HepG2 (cell line): ENCODE measurements around the gene FLYWCH1. TPM values are rescaled to one million over a fixed set of nuclear protein-coding genes. Genes with fewer than 3 reads are reported as not detected.

Experiments used
- ATAC-seq: fragments of 200-7000 bp; cut with Tn5 transposase; 3 replicates; pipeline ENCODE4 v1.9.1; 2020; ENCODE audit warnings: mild to moderate bottlenecking, moderate library complexity
- BruUV-seq: library from RNA; stranded (reverse); fragments of 400-500 nt; replicated peaks from 2 replicates; lab custom pipeline; 2021; lab: Mats Ljungman, UMichigan
- CTCF ChIA-PET: fragments of 300-600 bp; formaldehyde crosslinking; extraction: SDS; loops from one replicate; lab custom pipeline; 2021; ENCODE audit warnings: low total read pairs, inconsistent platforms, low intra/inter-chr PET ratio; lab: Yijun Ruan, JAX
- POLR2A ChIA-PET: fragments of 350-600 bp; sonication (Branson Sonifier 250); formaldehyde crosslinking; loops from one replicate; lab custom pipeline; 2020; ENCODE audit warnings: antibody characterized with exemption, inconsistent platforms; lab: Yijun Ruan, JAX
- DNase-seq: peaks from one replicate; pipeline ENCODE4 v3.0.0-alpha.2; 2015; ENCODE audit warnings: low spot score
- FAIRE-seq: peaks from 3 replicates; lab custom pipeline; 2011; peaks lifted over from hg19 to GRCh38; lab: Jason Lieb, UNC
- H2AFZ ChIP-seq: one replicate; pipeline ENCODE4 v1.6.1; 2011; ENCODE audit warnings: low read length, inconsistent platforms
- H3K27ac ChIP-seq: fragments of 300-600 bp; 3 replicates; pipeline ENCODE4 v1.8.0; 2011; ENCODE audit warnings: mixed run types, mild to moderate bottlenecking, mixed read lengths, low read length, inconsistent platforms; ENCODE audit not compliant: insufficient read depth; ENCODE audit errors: extremely low read length
- H3K27me3 ChIP-seq, 2 experiments: fragments of 200-600 bp in 1 of 2; 2 replicates in 1 of 2; 3 replicates in 1 of 2; pipeline versions ENCODE4 v1.6.0 to v1.8.0; 2011; ENCODE audit warnings: low read length in 2 of 2, mild to moderate bottlenecking in 2 of 2, moderate library complexity in 2 of 2, inconsistent platforms in 1 of 2; ENCODE audit not compliant: insufficient read depth in 2 of 2, control insufficient read depth in 1 of 2
- H3K36me3 ChIP-seq, 2 experiments: fragments of 200-600 bp in 1 of 2; replicated peaks in 1 of 2; 2 replicates in 1 of 2; 3 replicates in 1 of 2; pipeline versions ENCODE4 v1.5.1 to v1.8.0; 2011; ENCODE audit warnings: low read length in 2 of 2, inconsistent platforms in 1 of 2; ENCODE audit not compliant: insufficient read depth in 2 of 2, control insufficient read depth in 1 of 2
- H3K4me1 ChIP-seq: 2 replicates; pipeline ENCODE4 v1.5.1; 2012; ENCODE audit warnings: low read length, inconsistent platforms; ENCODE audit not compliant: insufficient read depth
- H3K4me2 ChIP-seq: 2 replicates; pipeline ENCODE4 v1.6.0; 2011; ENCODE audit warnings: low read depth, low read length, inconsistent platforms
- H3K4me3 ChIP-seq, 3 experiments: fragments of 200-600 bp in 1 of 3; sonication (generic), shearing (Covaris generic) in 1 of 3; replicated peaks in 1 of 3; 2 replicates each; pipeline ENCODE4 v1.5.1; 2011 to 2016; ENCODE audit warnings: low read length in 3 of 3, inconsistent platforms in 2 of 3, low read depth in 2 of 3, mild to moderate bottlenecking in 2 of 3, control low read depth in 1 of 3, mixed read lengths in 1 of 3; ENCODE audit not compliant: insufficient read depth in 1 of 3
- H3K79me2 ChIP-seq: one replicate; pipeline ENCODE4 v1.6.1; 2011; ENCODE audit warnings: low read length, inconsistent platforms; ENCODE audit not compliant: insufficient read depth
- H3K9ac ChIP-seq: 2 replicates; pipeline ENCODE4 v1.6.0; 2011; ENCODE audit warnings: mild to moderate bottlenecking, low read depth, low read length, inconsistent platforms; ENCODE audit not compliant: insufficient read depth
- H3K9me3 ChIP-seq: 2 replicates; pipeline ENCODE4 v1.5.1; 2012; ENCODE audit warnings: mild to moderate bottlenecking, low read length
- H4K20me1 ChIP-seq: 2 replicates; pipeline ENCODE4 v1.6.0; 2011; ENCODE audit warnings: inconsistent platforms, mild to moderate bottlenecking, low read length, moderate library complexity; ENCODE audit not compliant: insufficient read depth
- CBX2 ChIP-seq, 2 experiments: fragments of 200-600 bp in 1 of 2; sonication (generic); formaldehyde crosslinking in 1 of 2; IDR thresholded peaks; 2 replicates each; pipeline versions ENCODE4 v1.7.0 to v1.8.1; 2018 to 2022; ENCODE audit warnings: low read depth in 2 of 2, low read length in 1 of 2, mild to moderate bottlenecking in 1 of 2, missing genetic modification reagents in 1 of 2
- CHD4 ChIP-seq: fragments of 200-600 bp; sonication (generic); IDR thresholded peaks from 2 replicates; pipeline ENCODE4 v1.7.0; 2017; ENCODE audit warnings: mild to moderate bottlenecking, low read length, borderline replicate concordance
- CREM ChIP-seq, 2 experiments: sonication (generic) in 1 of 2; formaldehyde crosslinking in 1 of 2; IDR thresholded peaks; 2 replicates each; pipeline versions ENCODE4 v1.4.0 to v1.6.1; 2016 to 2020; ENCODE audit warnings: antibody characterized with exemption in 1 of 2, mild to moderate bottlenecking in 1 of 2, missing genetic modification reagents in 1 of 2
- DZIP1 ChIP-seq: sonication (generic); formaldehyde crosslinking; IDR thresholded peaks from 2 replicates; pipeline ENCODE4 v1.5.0; 2020; ENCODE audit warnings: mild to moderate bottlenecking, missing genetic modification reagents
- FIP1L1 ChIP-seq: fragments of 200-400 bp; formaldehyde crosslinking; IDR thresholded peaks from 2 replicates; pipeline ENCODE4 v1.6.1; 2018; ENCODE audit warnings: low read depth, mild to moderate bottlenecking, low read length, moderate library complexity, borderline replicate concordance; ENCODE audit not compliant: insufficient read depth
- MEF2D ChIP-seq: sonication (generic); formaldehyde crosslinking; IDR thresholded peaks from 2 replicates; pipeline ENCODE4 v1.5.1; 2020; ENCODE audit warnings: mild to moderate bottlenecking, missing genetic modification reagents
- PPARG ChIP-seq: conservative IDR thresholded peaks from 2 replicates; pipeline ENCODE4 v1.6.1; 2016; ENCODE audit warnings: missing biosample characterization, missing genetic modification reagents
- ZNF18 ChIP-seq: sonication (generic); formaldehyde crosslinking; IDR thresholded peaks from 2 replicates; pipeline ENCODE4 v1.8.0; 2022; ENCODE audit warnings: mild to moderate bottlenecking, missing genetic modification reagents; ENCODE audit not compliant: insufficient replicate concordance
- ZNF335 ChIP-seq: sonication (generic); formaldehyde crosslinking; IDR thresholded peaks from 2 replicates; pipeline ENCODE4 v1.4.0; 2020; ENCODE audit warnings: missing genetic modification reagents
- ZNF337 ChIP-seq: sonication (generic); formaldehyde crosslinking; IDR thresholded peaks from 2 replicates; pipeline ENCODE4 v1.5.1; 2020; ENCODE audit warnings: missing genetic modification reagents, low read depth, mild to moderate bottlenecking, borderline replicate concordance
- ZNF44 ChIP-seq: sonication (generic); formaldehyde crosslinking; IDR thresholded peaks from 2 replicates; pipeline ENCODE4 v1.5.1; 2020; ENCODE audit warnings: mild to moderate bottlenecking, missing genetic modification reagents
- ZNF749 ChIP-seq: sonication (generic); formaldehyde crosslinking; IDR thresholded peaks from 2 replicates; pipeline ENCODE4 v1.8.0; 2022; ENCODE audit warnings: mild to moderate bottlenecking, missing genetic modification reagents, moderate library complexity, borderline replicate concordance
- WGBS: methylation state at CpG from one replicate; pipeline ENCODE4 v1.1.6; 2017; ENCODE audit warnings: low lambda C conversion rate; 5-methylcytosine and 5-hydroxymethylcytosine counted together
- in situ Hi-C: cut with HindIII; loops from 2 replicates; pipeline ENCODE4 v1.10.0; 2017; ENCODE audit warnings: low pct_unique_long_range_greater_than_20kb; ENCODE audit not compliant: extremely low pct_ligation_motif_present
- intact Hi-C: fragments of 100-400 bp; cut with micrococcal nuclease; formaldehyde crosslinking; loops from one replicate; pipeline ENCODE4 v1.10.0; 2022; ENCODE audit not compliant: unreplicated experiment
- polyA plus RNA-seq, 8 experiments: library from polyadenylated mRNA; depleted of rRNA in 3 of 8; stranded (reverse) in 7 of 8; unstranded in 1 of 8; fragments of >200 nt; fragmentation: Illumina TruSeq in 4 of 8; extraction: Trizol in 4 of 8; gene quantifications; 2 replicates each; pipeline versions ENCODE4 v1.2.1 to v1.2.3, GENCODE V29; 2011 to 2016; ENCODE audit warnings: low read depth in 4 of 8, missing spikeins in 1 of 8, mixed read lengths in 1 of 8; ENCODE audit not compliant: insufficient read depth in 1 of 8
- total RNA-seq, 5 experiments: library from RNA; depleted of rRNA; stranded (reverse); fragments of >200 nt; fragmentation: Illumina TruSeq; extraction: Trizol; gene quantifications; 2 replicates each; pipeline ENCODE4 v1.2.3, GENCODE V29; 2016; ENCODE audit warnings: low read depth in 1 of 5
- TF ChIP-seq, protein P1 (sequence below): sonication (generic); formaldehyde crosslinking; IDR thresholded peaks from 2 replicates; pipeline ENCODE4 v1.5.1; 2020; ENCODE audit warnings: mild to moderate bottlenecking, moderate library complexity, missing genetic modification reagents
- TF ChIP-seq, protein P2 (sequence below): sonication (generic); formaldehyde crosslinking; IDR thresholded peaks from 2 replicates; pipeline ENCODE4 v1.8.0; 2022; ENCODE audit warnings: missing genetic modification reagents, mild to moderate bottlenecking, moderate library complexity, borderline replicate concordance

FLYWCH1 gene
- total and polyA plus RNA-seq, 2 of the 13 experiments (the other 11 are each of a cell fraction or from before 2014, with no cell fraction given) = 7.3 to 12.4 TPM

- Histone ChIP-seq H4K20me1 (no peaks in the 10 kb centered on the region), H3K9me3 (no peaks in the 10 kb centered on the region), H2AFZ (no peak overlapping the region), H3K9ac (no peak overlapping the region), H3K4me3 (peak overlapping the region in 2 of 3 experiments; percentile 34 to 52; a peak in 2 of 6 replicates), H3K4me2 (peak overlapping the region; percentile 79), H3K36me3 (no peaks in the 10 kb centered on the region), H3K79me2 (peaks cover 8% of the 10 kb centered on the region), H3K27me3 (peaks cover 13 to 43% of the 10 kb centered on the region in 2 experiments; a peak in 4 of 5 replicates), H3K4me1 (peaks cover 26% of the 10 kb centered on the region), H3K27ac (no peak overlapping the region)
- intact Hi-C loops (loop anchor here (2.0 kb wide), 1 partner anchor 19 kb away; the partner anchor contains the start of gene KREMEN2), in situ Hi-C loops (no loop called here)
- 12% methylated on average over 13 of the region's 42 CpGs for WGBS
- ChIA-PET POLR2A (interaction anchor here (1.0 to 3.9 kb wide), 2 partner anchors 20 to 39 kb away, joined by 5 to 48 read pairs; partner anchors contain the start of genes HCFC1R1, KREMEN2, THOC6 and TNFRSF12A), CTCF (interaction anchor here (1.2 to 1.8 kb wide), 2 partner anchors 20 to 22 kb away, joined by 3 to 12 read pairs; partner anchors contain the start of gene KREMEN2)
- BruUV-seq = no TSS peak
- FAIRE-seq (no peak), DNase-seq (peak; percentile 42), ATAC-seq (peak; percentile 18; the same call in 2 of the 3 replicates)
- no peak for TF ChIP-seq ZNF44 (CRISPR knock-in tag)
- TF ChIP-seq FIP1L1 = no peak
- TF ChIP-seq PPARG (CRISPR knock-in tag) = no peak
- TF ChIP-seq MEF2D (CRISPR knock-in tag) = no peak
- no peak for TF ChIP-seq CBX2 (IDR thresholded peaks at IDR 0.05; ENCODE audit: low read depth, low read length)
- TF ChIP-seq CBX2 (CRISPR knock-in tag; IDR thresholded peaks at IDR 0.05; ENCODE audit: low read depth) = no peak
- TF ChIP-seq, protein P1, sequence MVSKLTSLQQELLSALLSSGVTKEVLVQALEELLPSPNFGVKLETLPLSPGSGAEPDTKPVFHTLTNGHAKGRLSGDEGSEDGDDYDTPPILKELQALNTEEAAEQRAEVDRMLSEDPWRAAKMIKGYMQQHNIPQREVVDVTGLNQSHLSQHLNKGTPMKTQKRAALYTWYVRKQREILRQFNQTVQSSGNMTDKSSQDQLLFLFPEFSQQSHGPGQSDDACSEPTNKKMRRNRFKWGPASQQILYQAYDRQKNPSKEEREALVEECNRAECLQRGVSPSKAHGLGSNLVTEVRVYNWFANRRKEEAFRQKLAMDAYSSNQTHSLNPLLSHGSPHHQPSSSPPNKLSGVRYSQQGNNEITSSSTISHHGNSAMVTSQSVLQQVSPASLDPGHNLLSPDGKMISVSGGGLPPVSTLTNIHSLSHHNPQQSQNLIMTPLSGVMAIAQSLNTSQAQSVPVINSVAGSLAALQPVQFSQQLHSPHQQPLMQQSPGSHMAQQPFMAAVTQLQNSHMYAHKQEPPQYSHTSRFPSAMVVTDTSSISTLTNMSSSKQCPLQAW = 0 out of 2 replicates have a peak, but pooled peaks have one; percentile 16
- TF ChIP-seq, protein P2, sequence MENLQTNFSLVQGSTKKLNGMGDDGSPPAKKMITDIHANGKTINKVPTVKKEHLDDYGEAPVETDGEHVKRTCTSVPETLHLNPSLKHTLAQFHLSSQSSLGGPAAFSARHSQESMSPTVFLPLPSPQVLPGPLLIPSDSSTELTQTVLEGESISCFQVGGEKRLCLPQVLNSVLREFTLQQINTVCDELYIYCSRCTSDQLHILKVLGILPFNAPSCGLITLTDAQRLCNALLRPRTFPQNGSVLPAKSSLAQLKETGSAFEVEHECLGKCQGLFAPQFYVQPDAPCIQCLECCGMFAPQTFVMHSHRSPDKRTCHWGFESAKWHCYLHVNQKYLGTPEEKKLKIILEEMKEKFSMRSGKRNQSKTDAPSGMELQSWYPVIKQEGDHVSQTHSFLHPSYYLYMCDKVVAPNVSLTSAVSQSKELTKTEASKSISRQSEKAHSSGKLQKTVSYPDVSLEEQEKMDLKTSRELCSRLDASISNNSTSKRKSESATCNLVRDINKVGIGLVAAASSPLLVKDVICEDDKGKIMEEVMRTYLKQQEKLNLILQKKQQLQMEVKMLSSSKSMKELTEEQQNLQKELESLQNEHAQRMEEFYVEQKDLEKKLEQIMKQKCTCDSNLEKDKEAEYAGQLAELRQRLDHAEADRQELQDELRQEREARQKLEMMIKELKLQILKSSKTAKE (CRISPR knock-in tag) = no peak
- TF ChIP-seq ZNF18 = no peak
- no peak for TF ChIP-seq CREM (IDR thresholded peaks at IDR 0.05)
- no peak for TF ChIP-seq CREM (CRISPR knock-in tag; IDR thresholded peaks at IDR 0.05)
- TF ChIP-seq ZNF337 (CRISPR knock-in tag) = no peak
- no peak for TF ChIP-seq ZNF749
- TF ChIP-seq CHD4 = no peak
- TF ChIP-seq ZNF335 = no peak
- TF ChIP-seq DZIP1 = no peak
Measured at GRCh38 chr16:2983706-2984136, 72.0 kb downstream of the FLYWCH1 start.
